ENCODE results near the gene SGK1. TPM values are rescaled to one million over a fixed set of nuclear protein-coding genes. Genes with fewer than 3 reads are reported as not detected.

The SGK1 gene
- polyA plus RNA-seq, 1 of the 3 experiments (the other 2 are of a cell fraction): 440 TPM

- peak overlapping the region in 1 of 2 experiments; percentile 94; a peak in 1 of 4 replicates for H3K27ac ChIP-seq (ENCODE audit: low read depth in 2 of 2, low read length in 1 of 2)
- TF ChIP-seq TAF1 (IDR thresholded peaks at IDR 0.05; ENCODE audit: borderline replicate concordance, low read depth, low read length) (no peak), POLR2AphosphoS5 (IDR thresholded peaks at IDR 0.05; ENCODE audit: low read depth, low read length) (no peak), EZH2phosphoT487 (IDR thresholded peaks at IDR 0.05; ENCODE audit: borderline replicate concordance, low read depth) (no peak), FOSL2 (IDR thresholded peaks at IDR 0.05; ENCODE audit: borderline replicate concordance, low read depth) (no peak), EP300 (IDR thresholded peaks at IDR 0.05; ENCODE audit: borderline replicate concordance in 1 of 2, low read depth in 1 of 2, low read length in 1 of 2) (no peak), RCOR1 (IDR thresholded peaks at IDR 0.05; ENCODE audit: low read length) (no peak), TEAD4 (IDR thresholded peaks at IDR 0.05; ENCODE audit: borderline replicate concordance, insufficient read depth) (no peak), NRF1 (IDR thresholded peaks at IDR 0.05; ENCODE audit: low read depth, low read length) (no peak), RXRA (IDR thresholded peaks at IDR 0.05; ENCODE audit: borderline replicate concordance, low read depth) (no peak)
- TF ChIP-seq, protein P1, sequence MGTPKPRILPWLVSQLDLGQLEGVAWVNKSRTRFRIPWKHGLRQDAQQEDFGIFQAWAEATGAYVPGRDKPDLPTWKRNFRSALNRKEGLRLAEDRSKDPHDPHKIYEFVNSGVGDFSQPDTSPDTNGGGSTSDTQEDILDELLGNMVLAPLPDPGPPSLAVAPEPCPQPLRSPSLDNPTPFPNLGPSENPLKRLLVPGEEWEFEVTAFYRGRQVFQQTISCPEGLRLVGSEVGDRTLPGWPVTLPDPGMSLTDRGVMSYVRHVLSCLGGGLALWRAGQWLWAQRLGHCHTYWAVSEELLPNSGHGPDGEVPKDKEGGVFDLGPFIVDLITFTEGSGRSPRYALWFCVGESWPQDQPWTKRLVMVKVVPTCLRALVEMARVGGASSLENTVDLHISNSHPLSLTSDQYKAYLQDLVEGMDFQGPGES (IDR thresholded peaks at IDR 0.05; ENCODE audit: low read depth, low read length): no peak
- TF ChIP-seq, protein P2, sequence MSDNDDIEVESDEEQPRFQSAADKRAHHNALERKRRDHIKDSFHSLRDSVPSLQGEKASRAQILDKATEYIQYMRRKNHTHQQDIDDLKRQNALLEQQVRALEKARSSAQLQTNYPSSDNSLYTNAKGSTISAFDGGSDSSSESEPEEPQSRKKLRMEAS (IDR thresholded peaks at IDR 0.05; ENCODE audit: low read depth): no peak
- TF ChIP-seq, protein P3, sequence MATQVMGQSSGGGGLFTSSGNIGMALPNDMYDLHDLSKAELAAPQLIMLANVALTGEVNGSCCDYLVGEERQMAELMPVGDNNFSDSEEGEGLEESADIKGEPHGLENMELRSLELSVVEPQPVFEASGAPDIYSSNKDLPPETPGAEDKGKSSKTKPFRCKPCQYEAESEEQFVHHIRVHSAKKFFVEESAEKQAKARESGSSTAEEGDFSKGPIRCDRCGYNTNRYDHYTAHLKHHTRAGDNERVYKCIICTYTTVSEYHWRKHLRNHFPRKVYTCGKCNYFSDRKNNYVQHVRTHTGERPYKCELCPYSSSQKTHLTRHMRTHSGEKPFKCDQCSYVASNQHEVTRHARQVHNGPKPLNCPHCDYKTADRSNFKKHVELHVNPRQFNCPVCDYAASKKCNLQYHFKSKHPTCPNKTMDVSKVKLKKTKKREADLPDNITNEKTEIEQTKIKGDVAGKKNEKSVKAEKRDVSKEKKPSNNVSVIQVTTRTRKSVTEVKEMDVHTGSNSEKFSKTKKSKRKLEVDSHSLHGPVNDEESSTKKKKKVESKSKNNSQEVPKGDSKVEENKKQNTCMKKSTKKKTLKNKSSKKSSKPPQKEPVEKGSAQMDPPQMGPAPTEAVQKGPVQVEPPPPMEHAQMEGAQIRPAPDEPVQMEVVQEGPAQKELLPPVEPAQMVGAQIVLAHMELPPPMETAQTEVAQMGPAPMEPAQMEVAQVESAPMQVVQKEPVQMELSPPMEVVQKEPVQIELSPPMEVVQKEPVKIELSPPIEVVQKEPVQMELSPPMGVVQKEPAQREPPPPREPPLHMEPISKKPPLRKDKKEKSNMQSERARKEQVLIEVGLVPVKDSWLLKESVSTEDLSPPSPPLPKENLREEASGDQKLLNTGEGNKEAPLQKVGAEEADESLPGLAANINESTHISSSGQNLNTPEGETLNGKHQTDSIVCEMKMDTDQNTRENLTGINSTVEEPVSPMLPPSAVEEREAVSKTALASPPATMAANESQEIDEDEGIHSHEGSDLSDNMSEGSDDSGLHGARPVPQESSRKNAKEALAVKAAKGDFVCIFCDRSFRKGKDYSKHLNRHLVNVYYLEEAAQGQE (IDR thresholded peaks at IDR 0.05; ENCODE audit: low read depth, low read length): no peak
- POLR2A ChIA-PET: no interaction called here
- H3K9me3 ChIP-seq: no peaks in the 10 kb centered on the region
- no peaks in the 10 kb centered on the region for H3K9me2 ChIP-seq
- no peak overlapping the region for H2AFZ ChIP-seq (ENCODE audit: low read depth)
- peak overlapping the region; percentile 83 for H3K9ac ChIP-seq
- peaks cover 41 to 59% of the 10 kb centered on the region in 2 experiments for H3K36me3 ChIP-seq (replicated peaks in 1 of 2; ENCODE audit: control insufficient read depth in 1 of 2, insufficient read depth in 2 of 2, low read length in 1 of 2)
- no peak for DNase-seq
- H3K4me1 ChIP-seq (ENCODE audit: control insufficient read depth in 1 of 2, insufficient read depth in 2 of 2, low read depth in 1 of 2, low read length in 1 of 2): peaks cover 16 to 43% of the 10 kb centered on the region in 2 experiments
- H4K20me1 ChIP-seq (ENCODE audit: insufficient read depth): peaks cover 52% of the 10 kb centered on the region
- CTCF ChIA-PET: interaction anchor here (0.9 to 3.8 kb wide), 6 partner anchors 10 to 769 kb away, joined by 3 to 30 read pairs (median 6); no protein-coding TSS in a partner anchor
- H3F3A ChIP-seq (replicated peaks; ENCODE audit: insufficient read depth): peaks cover 59% of the 10 kb centered on the region
- 91% methylated on average over 5 of the region's 5 CpGs for WGBS (ENCODE audit: low lambda C conversion rate)
- H3K79me2 ChIP-seq (ENCODE audit: insufficient read depth): peaks cover 42% of the 10 kb centered on the region
- peak overlapping the region; percentile 95 for H3K4me2 ChIP-seq
- peak overlapping the region; percentile 76 to 78; a peak in 3 of 4 replicates for H3K4me3 ChIP-seq (ENCODE audit: low read depth in 2 of 2, low read length in 1 of 2)
- H3K27me3 ChIP-seq (ENCODE audit: insufficient read depth): no peaks in the 10 kb centered on the region
Measured at GRCh38 chr6:134171517-134171916, 146.4 kb downstream of the SGK1 start.

Measured in SK-N-SH (cell line).